ENCODE measurements around the gene STK39.

Gene STK39

DNA sequence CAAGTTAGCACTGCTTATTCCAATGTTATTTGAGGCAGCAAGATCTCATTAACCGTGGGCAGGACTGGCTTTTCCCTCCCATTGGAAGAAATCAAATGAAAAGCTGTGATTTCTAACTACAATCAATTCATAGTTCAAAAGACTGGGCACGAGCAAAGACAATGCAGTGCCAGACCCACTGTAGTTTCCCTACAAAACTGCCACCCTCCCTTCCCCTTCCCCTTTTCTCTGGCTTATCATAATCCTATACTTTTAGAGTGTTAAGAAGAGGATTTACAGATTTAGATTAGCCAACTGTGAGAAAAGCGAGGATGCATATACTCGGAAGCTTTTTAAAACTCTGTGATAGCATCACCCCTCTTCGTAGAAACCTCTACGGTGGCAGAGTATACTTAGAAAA lies 260.4 kb downstream of the STK39 start:
- DNase-seq (ENCODE audit: low read depth, low spot score) = no peak
- ChIA-PET POLR2A (no interaction called here), CTCF (no interaction called here)
- no peak overlapping the region for H3K4me3 ChIP-seq (ENCODE audit: low read depth, low read length)
- TF ChIP-seq, protein P1, sequence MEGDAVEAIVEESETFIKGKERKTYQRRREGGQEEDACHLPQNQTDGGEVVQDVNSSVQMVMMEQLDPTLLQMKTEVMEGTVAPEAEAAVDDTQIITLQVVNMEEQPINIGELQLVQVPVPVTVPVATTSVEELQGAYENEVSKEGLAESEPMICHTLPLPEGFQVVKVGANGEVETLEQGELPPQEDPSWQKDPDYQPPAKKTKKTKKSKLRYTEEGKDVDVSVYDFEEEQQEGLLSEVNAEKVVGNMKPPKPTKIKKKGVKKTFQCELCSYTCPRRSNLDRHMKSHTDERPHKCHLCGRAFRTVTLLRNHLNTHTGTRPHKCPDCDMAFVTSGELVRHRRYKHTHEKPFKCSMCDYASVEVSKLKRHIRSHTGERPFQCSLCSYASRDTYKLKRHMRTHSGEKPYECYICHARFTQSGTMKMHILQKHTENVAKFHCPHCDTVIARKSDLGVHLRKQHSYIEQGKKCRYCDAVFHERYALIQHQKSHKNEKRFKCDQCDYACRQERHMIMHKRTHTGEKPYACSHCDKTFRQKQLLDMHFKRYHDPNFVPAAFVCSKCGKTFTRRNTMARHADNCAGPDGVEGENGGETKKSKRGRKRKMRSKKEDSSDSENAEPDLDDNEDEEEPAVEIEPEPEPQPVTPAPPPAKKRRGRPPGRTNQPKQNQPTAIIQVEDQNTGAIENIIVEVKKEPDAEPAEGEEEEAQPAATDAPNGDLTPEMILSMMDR (IDR thresholded peaks at IDR 0.05; ENCODE audit: insufficient read depth, low read length, missing control alignments) = no peak

- CTCF ChIA-PET = interaction anchor here (2.4 kb wide), 1 partner anchor 133 kb away, joined by 11 read pairs; no protein-coding TSS in a partner anchor
- no peak for DNase-seq (ENCODE audit: low read depth, low spot score)
- TF ChIP-seq, protein P1 (IDR thresholded peaks at IDR 0.05; ENCODE audit: insufficient read depth, low read length, missing control alignments) = no peak
- no peak overlapping the region for H3K4me3 ChIP-seq (ENCODE audit: low read depth, low read length)
- POLR2A ChIA-PET = no interaction called here
Measured at GRCh38 chr2:167986223-167986622, 261.2 kb downstream of the STK39 start.

- ChIA-PET CTCF (interaction anchor here (1.1 kb wide), 1 partner anchor 136 kb away, joined by 6 read pairs; no protein-coding TSS in a partner anchor), POLR2A (no interaction called here)
- TF ChIP-seq, protein P1 (IDR thresholded peaks at IDR 0.05; ENCODE audit: insufficient read depth, low read length, missing control alignments) = no peak
- no peak overlapping the region for H3K4me3 ChIP-seq (ENCODE audit: low read depth, low read length)
- DNase-seq (ENCODE audit: low read depth, low spot score) = no peak
Measured at GRCh38 chr2:167981945-167982344, 265.4 kb downstream of the STK39 start.

- TF ChIP-seq, protein P1 (IDR thresholded peaks at IDR 0.05; ENCODE audit: insufficient read depth, low read length, missing control alignments) = no peak
- DNase-seq (ENCODE audit: low read depth, low spot score) = no peak
- CTCF ChIA-PET = interaction anchor here (1.4 kb wide), 1 partner anchor 138 kb away, joined by 4 read pairs; no protein-coding TSS in a partner anchor
- no peak overlapping the region for H3K4me3 ChIP-seq (ENCODE audit: low read depth, low read length)
- POLR2A ChIA-PET = no interaction called here
Measured at GRCh38 chr2:167980439-167980838, 267.0 kb downstream of the STK39 start.

GRCh38 chr2:167972746-167973145 lies 274.6 kb downstream of the STK39 start:
- DNase-seq (ENCODE audit: low read depth, low spot score) = no peak
- H3K4me3 ChIP-seq (ENCODE audit: low read depth, low read length) = no peak overlapping the region
- CTCF ChIA-PET = interaction anchor here (2.9 kb wide), 1 partner anchor 146 kb away, joined by 14 read pairs; no protein-coding TSS in a partner anchor
- POLR2A ChIA-PET = no interaction called here
- TF ChIP-seq, protein P1 (IDR thresholded peaks at IDR 0.05; ENCODE audit: insufficient read depth, low read length, missing control alignments) = no peak

DNA sequence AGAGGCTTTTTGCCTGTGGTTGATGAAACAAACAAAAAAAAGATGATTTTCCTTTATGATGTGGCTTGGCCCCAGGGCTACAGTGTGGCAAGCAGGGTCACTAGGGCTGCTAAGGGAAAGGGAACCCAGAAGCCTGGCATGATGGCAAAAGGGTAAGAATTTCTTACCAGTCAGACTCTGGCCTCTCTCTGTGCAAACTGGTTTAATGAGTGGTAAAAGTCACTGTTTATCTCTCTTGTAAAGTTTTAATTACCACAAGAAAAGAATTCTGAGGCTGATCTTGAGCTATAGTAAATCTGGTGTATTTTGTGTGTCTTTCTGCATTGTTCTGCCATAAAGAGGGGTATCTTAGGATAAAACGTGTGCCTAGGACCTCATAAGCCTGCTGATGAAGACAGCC lies 275.4 kb downstream of the STK39 start:
- TF ChIP-seq, protein P1 (IDR thresholded peaks at IDR 0.05; ENCODE audit: insufficient read depth, low read length, missing control alignments) = no peak
- POLR2A ChIA-PET = no interaction called here
- no peak overlapping the region for H3K4me3 ChIP-seq (ENCODE audit: low read depth, low read length)
- CTCF ChIA-PET = interaction anchor here (2.9 kb wide), 1 partner anchor 147 kb away, joined by 14 read pairs; no protein-coding TSS in a partner anchor
- no peak for DNase-seq (ENCODE audit: low read depth, low spot score)
